Activated T-cell treated with anti-CD3 and anti-CD28 coated beads, Interleukin-2, amount 50 U/mL, for 72 hours (primary cell): Measurements from ENCODE around the gene QSOX1. TPM values are rescaled to one million over a fixed set of nuclear protein-coding genes. Genes with fewer than 3 reads are reported as not detected.

Experiments
- ATAC-seq, 2 donors: fragments of 150-1000 bp; cut with Tn5 transposase; replicated peaks in 1 of 2; 2 replicates each; pipeline ENCODE4 v1.10.0; 2021; ENCODE audit warnings: moderate library complexity in 2 of 2, mild to moderate bottlenecking in 1 of 2
- DNase-seq, 2 donors: peaks; one replicate each; pipeline ENCODE4 v3.0.0; 2021 to 2022; ENCODE audit warnings: mixed read lengths in 1 of 2
- H3K27ac Mint-ChIP-seq: one replicate; pipeline ENCODE4 v1.8.0; 2022; ENCODE audit warnings: mild to moderate bottlenecking, moderate library complexity, mixed read lengths
- H3K27me3 Mint-ChIP-seq: one replicate; pipeline ENCODE4 v1.8.0; 2022; ENCODE audit warnings: low read depth, mixed read lengths
- H3K36me3 Mint-ChIP-seq, 2 donors: one replicate each; pipeline ENCODE4 v1.8.0; 2022; ENCODE audit warnings: mixed read lengths in 2 of 2, mild to moderate bottlenecking in 1 of 2; ENCODE audit not compliant: insufficient read depth in 2 of 2
- H3K4me1 Mint-ChIP-seq: one replicate; pipeline ENCODE4 v1.8.0; 2022; ENCODE audit warnings: low read depth, mixed read lengths
- H3K4me3 Mint-ChIP-seq, 2 donors: one replicate each; pipeline ENCODE4 v1.8.0; 2022; ENCODE audit warnings: mild to moderate bottlenecking in 2 of 2, mixed read lengths in 2 of 2, moderate library complexity in 2 of 2
- H3K9me3 Mint-ChIP-seq, 2 donors: one replicate each; pipeline ENCODE4 v1.8.0; 2022; ENCODE audit warnings: mixed read lengths in 2 of 2
- total RNA-seq, 2 donors: library from RNA; stranded (reverse); gene quantifications; one replicate each; pipeline ENCODE4 v1.2.3, GENCODE V29; 2022

QSOX1 gene
- total RNA-seq, 2 donors from 2014 or later = 35.9 to 44.9 TPM

GRCh38 chr1:180221462-180221861, 66.8 kb downstream of the QSOX1 start:
- ATAC-seq = no peak

GRCh38 chr1:180224902-180225301, 70.2 kb downstream of the QSOX1 start:
- H3K4me1 Mint-ChIP-seq = no peaks in the 10 kb centered on the region
- no peaks in the 10 kb centered on the region for H3K36me3 Mint-ChIP-seq
- no peak overlapping the region for H3K4me3 Mint-ChIP-seq
- H3K27me3 Mint-ChIP-seq = peaks cover 73% of the 10 kb centered on the region
- H3K27ac Mint-ChIP-seq = no peak overlapping the region
- ATAC-seq = no peak
- no peaks in the 10 kb centered on the region for H3K9me3 Mint-ChIP-seq
- no peak for DNase-seq

More at GRCh38 chr1:180221462-180221861, 66.8 kb downstream of the QSOX1 start:
- Mint-ChIP-seq H3K4me3 (no peak overlapping the region), H3K9me3 (no peaks in the 10 kb centered on the region), H3K27ac (no peak overlapping the region), H3K27me3 (peaks cover 48% of the 10 kb centered on the region), H3K4me1 (no peaks in the 10 kb centered on the region), H3K36me3 (no peaks in the 10 kb centered on the region)
- no peak for DNase-seq

GRCh38 chr1:180225403-180225802, 70.7 kb downstream of the QSOX1 start:
- Mint-ChIP-seq H3K9me3 (no peaks in the 10 kb centered on the region), H3K4me3 (no peak overlapping the region), H3K27ac (no peak overlapping the region), H3K27me3 (peaks cover 73% of the 10 kb centered on the region), H3K36me3 (no peaks in the 10 kb centered on the region), H3K4me1 (no peaks in the 10 kb centered on the region)
- ATAC-seq (no peak), DNase-seq (no peak)

- no peaks in the 10 kb centered on the region for H3K36me3 Mint-ChIP-seq
- H3K4me1 Mint-ChIP-seq = peaks cover 15% of the 10 kb centered on the region
- H3K27ac Mint-ChIP-seq = no peak overlapping the region
Observed at GRCh38 chr1:180227861-180228647, 73.4 kb downstream of the QSOX1 start.

GRCh38 chr1:180228648-180229482, 74.2 kb downstream of the QSOX1 start:
- Mint-ChIP-seq H3K4me1 (peaks cover 23% of the 10 kb centered on the region), H3K27ac (no peak overlapping the region), H3K36me3 (no peaks in the 10 kb centered on the region), H3K4me3 (peak overlapping the region; percentile 74 to 82), H3K9me3 (no peaks in the 10 kb centered on the region), H3K27me3 (peaks cover 73% of the 10 kb centered on the region)
- ATAC-seq (peak; percentile 16 to 20), DNase-seq (peak in 1 of 2 donors; percentile 36)

More at GRCh38 chr1:180227861-180228647, 73.4 kb downstream of the QSOX1 start:
- ATAC-seq (no peak), DNase-seq (no peak)
- peaks cover 72% of the 10 kb centered on the region for H3K27me3 Mint-ChIP-seq
- H3K9me3 Mint-ChIP-seq = no peaks in the 10 kb centered on the region
- H3K4me3 Mint-ChIP-seq = peak overlapping the region; percentile 64 to 82

- Mint-ChIP-seq H3K9me3 (no peaks in the 10 kb centered on the region), H3K36me3 (no peaks in the 10 kb centered on the region), H3K4me1 (peaks cover 32% of the 10 kb centered on the region), H3K27me3 (peaks cover 73% of the 10 kb centered on the region), H3K4me3 (peak within 1 kb of the TSS; percentile 82 to 83), H3K27ac (no peak within 1 kb of the TSS)
- DNase-seq = peak in 1 of 2 donors; percentile 30
- peak; percentile 38 to 48 for ATAC-seq
Observed at GRCh38 chr1:180229483-180230415, 75.1 kb downstream of the QSOX1 start, which contains the start of gene LHX4. Gene LHX4, plus strand, starts transcription at chr1:180230264. Its CDS starts 266 bp downstream, at chr1:180230530.

GRCh38 chr1:180230416-180230790, 75.7 kb downstream of the QSOX1 start:
- H3K4me3 Mint-ChIP-seq = peak overlapping the region; percentile 70 to 83
- peaks cover 72% of the 10 kb centered on the region for H3K27me3 Mint-ChIP-seq
- no peak overlapping the region for H3K27ac Mint-ChIP-seq
- DNase-seq (no peak), ATAC-seq (peak; percentile 20 to 26)
- H3K4me1 Mint-ChIP-seq = peaks cover 38% of the 10 kb centered on the region
- no peaks in the 10 kb centered on the region for H3K36me3 Mint-ChIP-seq
- no peaks in the 10 kb centered on the region for H3K9me3 Mint-ChIP-seq

GRCh38 chr1:180230791-180231505, 76.3 kb downstream of the QSOX1 start:
- Mint-ChIP-seq H3K36me3 (no peaks in the 10 kb centered on the region), H3K27me3 (peaks cover 72% of the 10 kb centered on the region), H3K9me3 (no peaks in the 10 kb centered on the region), H3K4me1 (peaks cover 42% of the 10 kb centered on the region), H3K27ac (no peak overlapping the region), H3K4me3 (peak overlapping the region; percentile 70 to 83)
- DNase-seq (no peak), ATAC-seq (peak; percentile 26 to 32)

GRCh38 chr1:180231506-180231921, 76.8 kb downstream of the QSOX1 start:
- ATAC-seq (peak; percentile 39 to 41), DNase-seq (peak; percentile 48)
- peaks cover 47% of the 10 kb centered on the region for H3K4me1 Mint-ChIP-seq
- no peaks in the 10 kb centered on the region for H3K36me3 Mint-ChIP-seq
- H3K27me3 Mint-ChIP-seq = peaks cover 74% of the 10 kb centered on the region
- H3K27ac Mint-ChIP-seq = no peak overlapping the region
- H3K4me3 Mint-ChIP-seq = peak overlapping the region; percentile 70 to 83
- H3K9me3 Mint-ChIP-seq = no peaks in the 10 kb centered on the region

- peaks cover 74% of the 10 kb centered on the region for H3K27me3 Mint-ChIP-seq
- H3K4me3 Mint-ChIP-seq = peak overlapping the region; percentile 70 to 83
- H3K27ac Mint-ChIP-seq = no peak overlapping the region
- DNase-seq (no peak), ATAC-seq (no peak)
- H3K36me3 Mint-ChIP-seq = no peaks in the 10 kb centered on the region
- peaks cover 50% of the 10 kb centered on the region for H3K4me1 Mint-ChIP-seq
- no peaks in the 10 kb centered on the region for H3K9me3 Mint-ChIP-seq
Observed at GRCh38 chr1:180231936-180232335, 77.3 kb downstream of the QSOX1 start.

- Mint-ChIP-seq H3K27ac (no peak overlapping the region), H3K9me3 (no peaks in the 10 kb centered on the region), H3K27me3 (peaks cover 74% of the 10 kb centered on the region)
Observed at GRCh38 chr1:180232521-180233043, 77.9 kb downstream of the QSOX1 start.

More at GRCh38 chr1:180232521-180233043, 77.9 kb downstream of the QSOX1 start:
- no peaks in the 10 kb centered on the region for H3K36me3 Mint-ChIP-seq
- ATAC-seq (no peak), DNase-seq (no peak)
- H3K4me1 Mint-ChIP-seq = peaks cover 50% of the 10 kb centered on the region
- H3K4me3 Mint-ChIP-seq = no peak overlapping the region
